VCaP (cell line): ENCODE results near the gene KIAA1958.
A peak's percentile ranks its signal among the peaks of the same experiment; 100 is the strongest.

Source experiments
- H3K27ac ChIP-seq: fragments of 450-650 bp; 2 replicates; pipeline ENCODE4 v1.5.1; 2017
- TF ChIP-seq, protein P1 (sequence below): fragments of 450-650 bp; conservative IDR thresholded peaks from 2 replicates; pipeline ENCODE4 v1.5.1; 2017; ENCODE audit warnings: mild to moderate bottlenecking, moderate library complexity

KIAA1958 gene

DNA sequence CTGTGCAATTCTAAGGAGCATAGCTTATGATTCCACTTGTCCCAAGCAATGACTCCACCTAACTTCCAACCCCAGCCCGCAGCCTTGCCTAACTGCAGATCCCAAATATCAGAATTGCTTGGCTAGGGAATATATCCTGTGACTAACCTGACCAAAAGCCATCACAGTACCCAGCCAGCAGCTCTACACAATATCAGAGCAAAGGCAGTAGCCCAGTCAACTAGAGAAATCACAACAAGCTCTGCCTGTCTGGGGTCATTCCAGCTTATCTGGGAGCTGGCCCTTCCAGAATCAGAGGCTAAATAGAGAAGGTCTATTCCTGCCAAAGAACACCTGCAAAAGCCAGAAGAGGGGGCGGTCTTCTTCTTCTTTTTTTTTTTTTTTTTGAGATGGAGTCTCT is 9.3 kb upstream of the KIAA1958 start:
- H3K27ac ChIP-seq = no peak overlapping the region
- TF ChIP-seq, protein P1, sequence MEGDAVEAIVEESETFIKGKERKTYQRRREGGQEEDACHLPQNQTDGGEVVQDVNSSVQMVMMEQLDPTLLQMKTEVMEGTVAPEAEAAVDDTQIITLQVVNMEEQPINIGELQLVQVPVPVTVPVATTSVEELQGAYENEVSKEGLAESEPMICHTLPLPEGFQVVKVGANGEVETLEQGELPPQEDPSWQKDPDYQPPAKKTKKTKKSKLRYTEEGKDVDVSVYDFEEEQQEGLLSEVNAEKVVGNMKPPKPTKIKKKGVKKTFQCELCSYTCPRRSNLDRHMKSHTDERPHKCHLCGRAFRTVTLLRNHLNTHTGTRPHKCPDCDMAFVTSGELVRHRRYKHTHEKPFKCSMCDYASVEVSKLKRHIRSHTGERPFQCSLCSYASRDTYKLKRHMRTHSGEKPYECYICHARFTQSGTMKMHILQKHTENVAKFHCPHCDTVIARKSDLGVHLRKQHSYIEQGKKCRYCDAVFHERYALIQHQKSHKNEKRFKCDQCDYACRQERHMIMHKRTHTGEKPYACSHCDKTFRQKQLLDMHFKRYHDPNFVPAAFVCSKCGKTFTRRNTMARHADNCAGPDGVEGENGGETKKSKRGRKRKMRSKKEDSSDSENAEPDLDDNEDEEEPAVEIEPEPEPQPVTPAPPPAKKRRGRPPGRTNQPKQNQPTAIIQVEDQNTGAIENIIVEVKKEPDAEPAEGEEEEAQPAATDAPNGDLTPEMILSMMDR = no peak

DNA sequence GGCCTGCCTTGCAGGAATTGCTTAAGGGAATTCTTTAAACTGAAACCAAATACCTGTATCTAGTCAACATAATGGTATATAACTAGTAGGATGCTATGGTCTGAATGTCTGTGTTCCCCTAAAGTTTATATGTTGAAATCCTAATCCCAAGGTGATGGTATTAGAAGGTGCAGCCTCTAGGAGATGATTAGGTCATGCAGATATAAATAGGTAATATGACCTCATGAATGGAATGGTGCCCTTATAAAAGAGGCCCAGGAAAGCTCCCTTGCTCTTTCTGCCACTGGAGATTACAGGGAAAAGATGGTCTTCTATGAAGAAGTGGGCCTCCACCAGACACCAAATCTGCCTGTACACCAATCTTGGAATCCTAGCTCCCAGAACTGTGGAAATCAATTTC is 7.4 kb upstream of the KIAA1958 start:
- no peak overlapping the region for H3K27ac ChIP-seq
- TF ChIP-seq, protein P1 = no peak

DNA sequence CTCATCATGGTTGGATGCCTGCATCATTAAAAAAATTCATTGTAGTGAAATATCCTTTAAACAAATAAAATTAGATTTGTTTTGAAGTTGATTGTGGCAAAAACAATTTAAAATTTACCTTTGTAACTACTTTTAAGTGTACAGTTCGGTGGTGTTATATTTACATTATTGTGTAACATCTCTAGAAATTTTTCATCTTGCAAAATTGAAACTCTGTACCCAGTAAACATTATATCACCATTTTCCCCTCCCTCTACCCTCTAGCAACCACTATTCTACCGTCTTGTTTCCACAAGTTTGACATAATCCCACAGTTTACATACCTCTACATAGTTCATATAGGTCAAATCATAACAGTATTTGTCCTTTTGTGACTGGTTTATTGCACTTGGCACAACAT is 2.0 kb upstream of the KIAA1958 start:
- H3K27ac ChIP-seq = no peak overlapping the region
- TF ChIP-seq, protein P1 = no peak

DNA sequence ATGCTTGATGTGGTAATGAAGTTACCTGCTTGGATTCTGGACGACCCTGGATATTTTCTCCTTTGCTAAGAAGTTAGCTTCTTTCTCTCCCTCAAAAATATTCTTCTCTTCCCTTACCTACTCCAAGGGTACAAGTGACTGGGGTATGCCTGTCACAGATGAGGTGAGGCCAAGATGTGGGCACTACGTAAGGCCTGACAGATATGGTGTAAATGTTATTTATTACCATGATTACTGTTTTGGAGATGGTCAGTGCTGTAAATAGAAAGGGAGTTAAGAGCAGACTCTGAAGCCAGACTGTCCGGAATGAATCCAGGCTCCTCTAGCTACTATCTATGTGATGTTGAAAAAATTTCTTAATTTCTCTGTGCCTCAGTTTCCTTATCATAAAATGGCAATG is 1.1 kb upstream of the KIAA1958 start:
- TF ChIP-seq, protein P1 = no peak

DNA sequence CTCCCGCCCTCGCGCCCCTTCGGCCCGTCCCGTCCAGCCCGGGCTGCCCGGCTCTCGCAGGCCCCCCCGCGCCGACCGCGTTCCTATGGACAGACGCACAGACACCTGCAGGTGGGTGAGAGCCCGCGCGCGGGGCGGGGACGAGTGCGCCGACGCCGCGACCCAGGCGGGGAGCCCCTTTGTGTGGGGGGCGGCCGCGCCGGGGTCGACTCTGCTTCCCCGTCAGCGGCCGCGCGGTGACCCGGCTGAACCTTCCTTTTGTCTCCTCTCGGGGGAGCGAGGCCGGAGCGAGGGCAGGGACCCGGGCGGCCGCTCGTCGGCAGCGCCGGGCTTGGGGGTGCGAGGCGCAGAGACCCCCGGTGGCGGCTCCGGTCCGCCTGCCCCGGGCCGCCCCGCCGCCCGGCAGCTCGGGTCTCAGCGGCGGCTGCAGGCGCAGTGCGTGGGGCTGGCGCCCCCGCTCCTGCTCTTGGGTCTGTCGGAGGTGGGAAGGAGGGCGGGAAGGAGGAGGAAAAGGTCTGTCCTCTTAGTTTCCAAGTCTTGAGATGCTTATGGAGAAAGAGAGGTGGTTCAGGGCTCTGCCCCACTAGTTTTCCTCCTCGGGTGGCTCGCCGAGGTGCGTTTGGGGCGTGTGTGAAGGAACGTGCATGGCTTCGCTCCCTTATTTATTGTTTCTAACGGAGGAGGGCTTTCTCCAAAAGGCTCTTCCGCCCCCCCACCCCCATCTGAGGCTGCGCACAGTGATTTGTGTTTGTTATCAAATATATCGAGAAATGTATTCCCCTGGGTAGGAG is 576 bp downstream of the KIAA1958 start:
- peak overlapping the region; percentile 94 for H3K27ac ChIP-seq
- TF ChIP-seq, protein P1 = no peak

More for the DNA sequence above, 1.1 kb upstream of the KIAA1958 start:
- H3K27ac ChIP-seq = peak overlapping the region; percentile 94

DNA sequence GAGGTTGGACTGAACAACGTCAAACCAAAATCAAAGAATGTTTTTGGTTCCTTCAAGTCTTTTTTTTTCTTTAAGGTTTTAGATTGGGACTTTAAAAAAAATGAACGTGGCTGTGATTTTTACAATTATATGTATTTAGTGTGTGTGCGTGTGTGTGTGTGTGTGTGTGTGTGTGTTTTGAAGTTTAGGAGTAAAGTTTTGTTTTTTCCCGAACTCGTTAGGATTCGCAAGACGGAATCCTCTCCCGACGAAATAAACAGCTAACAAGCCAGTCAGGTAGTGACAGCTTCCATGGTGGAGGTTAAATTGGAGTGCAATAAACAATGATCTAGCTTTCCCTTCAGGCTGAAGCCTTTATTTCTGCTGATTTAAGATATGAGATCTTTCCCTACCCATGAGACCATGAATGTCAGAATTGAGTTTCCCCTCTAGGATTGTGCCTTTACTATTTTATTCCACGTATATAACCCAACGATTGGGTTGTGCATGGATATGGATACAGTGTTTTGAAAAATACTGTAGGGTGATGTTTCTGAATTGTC is 1.2 kb downstream of the KIAA1958 start:
- H3K27ac ChIP-seq = peak overlapping the region; percentile 94
- TF ChIP-seq, protein P1 = no peak

DNA sequence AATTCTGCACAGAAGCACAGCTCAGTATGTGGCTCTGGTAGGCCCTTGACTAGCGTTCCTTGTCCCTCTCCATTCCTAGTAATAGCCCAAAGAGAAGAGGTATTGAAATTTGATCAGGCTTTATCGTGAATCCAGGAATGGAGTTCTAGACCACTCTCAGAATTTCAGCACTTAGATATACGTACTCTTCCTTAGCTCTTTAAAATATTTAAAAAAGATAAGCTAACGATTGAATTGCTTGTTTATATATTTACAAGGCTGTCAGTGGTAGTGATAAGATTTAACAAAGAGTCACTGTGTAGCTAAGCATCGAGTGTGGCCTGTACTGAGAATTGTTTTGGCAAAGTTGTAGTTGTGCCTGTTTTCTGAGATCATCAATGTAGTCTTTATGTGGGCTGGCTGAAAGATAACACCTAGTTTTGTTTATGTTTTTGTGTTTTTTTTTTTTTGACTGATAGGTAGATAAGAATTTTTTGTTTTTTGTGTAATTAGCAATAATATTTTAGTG is 2.5 kb downstream of the KIAA1958 start:
- TF ChIP-seq, protein P1 = no peak
- peak overlapping the region; percentile 94 for H3K27ac ChIP-seq
